WI38 (cell line): ENCODE results near the gene ZMYND12.

Source experiments
- H3K4me3 ChIP-seq: 2 replicates; pipeline ENCODE4 v1.5.1; 2011; ENCODE audit warnings: low read depth, mild to moderate bottlenecking, control low read depth, low read length
- CTCF ChIP-seq: IDR thresholded peaks from 2 replicates; pipeline ENCODE4 v1.5.1; 2012; ENCODE audit warnings: low read depth, mild to moderate bottlenecking, control low read depth, low read length

Gene ZMYND12

GRCh38 chr1:42392255-42392654 is 63.6 kb downstream of the ZMYND12 start:
- TF ChIP-seq CTCF: no peak
- no peak overlapping the region for H3K4me3 ChIP-seq

- TF ChIP-seq CTCF: no peak
- no peak overlapping the region for H3K4me3 ChIP-seq
These were observed 69.8 kb downstream of the ZMYND12 start for GRCh38 chr1:42386051-42386450.

- TF ChIP-seq CTCF: no peak
- H3K4me3 ChIP-seq: no peak overlapping the region
These were observed 70.5 kb downstream of the ZMYND12 start for GRCh38 chr1:42385283-42385682.

GRCh38 chr1:42381280-42381673 is 74.5 kb downstream of the ZMYND12 start:
- no peak overlapping the region for H3K4me3 ChIP-seq
- no peak for TF ChIP-seq CTCF

GRCh38 chr1:42380586-42381279 is 75.1 kb downstream of the ZMYND12 start, which contains the start of gene RIMKLA:
TSS of gene RIMKLA (plus strand) at chr1:42380792. CDS start at chr1:42380935, 143 bp downstream.
- 0 out of 2 replicates have a peak within 1 kb of the TSS, but pooled peaks have one; percentile 10 for H3K4me3 ChIP-seq
- no peak for TF ChIP-seq CTCF
